Kidney capillary endothelial cell (primary cell): Measurements from ENCODE around the gene ATP1A1.

Experiments used
- DNase-seq: peaks from one replicate; pipeline ENCODE4 v3.0.0-alpha.2; 2018; ENCODE audit warnings: low spot score

The ATP1A1 gene

GRCh38 chr1:116440731-116441130 lies 67.7 kb downstream of the ATP1A1 start:
- DNase-seq: no peak

GRCh38 chr1:116445534-116445933 lies 72.5 kb downstream of the ATP1A1 start:
- no peak for DNase-seq

GRCh38 chr1:116446686-116447085 lies 73.6 kb downstream of the ATP1A1 start:
- no peak for DNase-seq

- no peak for DNase-seq
Measured at GRCh38 chr1:116448785-116449385, 75.8 kb downstream of the ATP1A1 start.

GRCh38 chr1:116449578-116449977 lies 76.5 kb downstream of the ATP1A1 start:
- no peak for DNase-seq

- no peak for DNase-seq
Measured at GRCh38 chr1:116451702-116452101, 78.7 kb downstream of the ATP1A1 start.

GRCh38 chr1:116453481-116453880 lies 80.4 kb downstream of the ATP1A1 start:
- no peak for DNase-seq

GRCh38 chr1:116453906-116454305 lies 80.9 kb downstream of the ATP1A1 start:
- no peak for DNase-seq
